Measurements from ENCODE around the gene DPCD.

- TF ChIP-seq POLR2A (IDR thresholded peaks at IDR 0.05; ENCODE audit: extremely low read depth, insufficient read length) (no peak), MYC (IDR thresholded peaks at IDR 0.05; ENCODE audit: low read depth, low read length) (no peak)
- TF ChIP-seq, protein P1, sequence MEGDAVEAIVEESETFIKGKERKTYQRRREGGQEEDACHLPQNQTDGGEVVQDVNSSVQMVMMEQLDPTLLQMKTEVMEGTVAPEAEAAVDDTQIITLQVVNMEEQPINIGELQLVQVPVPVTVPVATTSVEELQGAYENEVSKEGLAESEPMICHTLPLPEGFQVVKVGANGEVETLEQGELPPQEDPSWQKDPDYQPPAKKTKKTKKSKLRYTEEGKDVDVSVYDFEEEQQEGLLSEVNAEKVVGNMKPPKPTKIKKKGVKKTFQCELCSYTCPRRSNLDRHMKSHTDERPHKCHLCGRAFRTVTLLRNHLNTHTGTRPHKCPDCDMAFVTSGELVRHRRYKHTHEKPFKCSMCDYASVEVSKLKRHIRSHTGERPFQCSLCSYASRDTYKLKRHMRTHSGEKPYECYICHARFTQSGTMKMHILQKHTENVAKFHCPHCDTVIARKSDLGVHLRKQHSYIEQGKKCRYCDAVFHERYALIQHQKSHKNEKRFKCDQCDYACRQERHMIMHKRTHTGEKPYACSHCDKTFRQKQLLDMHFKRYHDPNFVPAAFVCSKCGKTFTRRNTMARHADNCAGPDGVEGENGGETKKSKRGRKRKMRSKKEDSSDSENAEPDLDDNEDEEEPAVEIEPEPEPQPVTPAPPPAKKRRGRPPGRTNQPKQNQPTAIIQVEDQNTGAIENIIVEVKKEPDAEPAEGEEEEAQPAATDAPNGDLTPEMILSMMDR (IDR thresholded peaks at IDR 0.05; ENCODE audit: low read depth, low read length) = no peak
- TF ChIP-seq, protein P2, sequence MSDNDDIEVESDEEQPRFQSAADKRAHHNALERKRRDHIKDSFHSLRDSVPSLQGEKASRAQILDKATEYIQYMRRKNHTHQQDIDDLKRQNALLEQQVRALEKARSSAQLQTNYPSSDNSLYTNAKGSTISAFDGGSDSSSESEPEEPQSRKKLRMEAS (IDR thresholded peaks at IDR 0.05; ENCODE audit: low read depth, low read length) = no peak
Observed at GRCh38 chr10:101588879-101589278, 758 bp downstream of the DPCD start.

Measured in NB4 (cell line).